Testis (tissue), 3 donors: ENCODE measurements around the gene OR8G5. TPM values are rescaled to one million over a fixed set of nuclear protein-coding genes. Genes with fewer than 3 reads are reported as not detected.

Experiments
- DNase-seq: peaks from one replicate; pipeline ENCODE4 v3.0.0-alpha.2; 2019
- H3K27ac ChIP-seq, 2 donors: fragments of 200-600 bp; sonication (generic); one replicate each; pipeline ENCODE4 v1.5.1; 2019
- H3K27me3 ChIP-seq: fragments of 200-600 bp; sonication (generic); one replicate; pipeline ENCODE4 v1.5.1; 2019
- H3K36me3 ChIP-seq: fragments of 200-600 bp; sonication (generic); one replicate; pipeline ENCODE4 v1.5.1; 2017; ENCODE audit warnings: low read depth; ENCODE audit errors: missing control alignments
- H3K4me1 ChIP-seq: fragments of 200-600 bp; sonication (generic); one replicate; pipeline ENCODE4 v1.5.1; 2019
- H3K4me3 ChIP-seq, 2 donors: fragments of 200-600 bp; sonication (generic); one replicate each; pipeline ENCODE4 v1.5.1; 2017 to 2019
- H3K9me3 ChIP-seq: fragments of 200-600 bp; sonication (generic); one replicate; pipeline ENCODE4 v1.5.1; 2017
- CTCF ChIP-seq, 3 experiments: fragments of 450-650 bp in 2 of 3; fragments of 200-600 bp in 1 of 3; sonication (generic) in 1 of 3; IDR thresholded peaks; one replicate each; pipeline ENCODE4 v1.5.1; 2016 to 2019; ENCODE audit warnings: antibody characterized with exemption in 3 of 3, mild to moderate bottlenecking in 2 of 3, moderate library complexity in 1 of 3
- POLR2A ChIP-seq: fragments of 450-650 bp; IDR thresholded peaks from one replicate; pipeline ENCODE4 v1.6.1; 2017; ENCODE audit warnings: antibody characterized with exemption, mild to moderate bottlenecking, moderate library complexity
- WGBS, 2 donors: methylation state at CpG; one replicate each; pipeline ENCODE4 v1.1.5; 2018; 5-methylcytosine and 5-hydroxymethylcytosine counted together
- intact Hi-C: fragments of 100-400 bp; cut with DNase I; formaldehyde crosslinking; loops from one replicate; pipeline ENCODE4 v1.15.1; 2023; ENCODE audit warnings: low total_unique reads
- polyA plus RNA-seq: library from polyadenylated mRNA; stranded (reverse); fragments of 350-450 nt; fragmentation: Illumina TruSeq; extraction: RNeasy Lipid Tissue Mini Kit (QIAGEN cat#74804); gene quantifications from one replicate; pipeline ENCODE4 v1.2.3, GENCODE V29; 2014; ENCODE audit warnings: low read depth, low replicate concordance; ENCODE audit not compliant: insufficient read depth
- total RNA-seq, 2 donors: library from RNA; depleted of rRNA; stranded (reverse); fragments of >200 nt; gene quantifications; one replicate each; pipeline ENCODE4 v1.2.3, GENCODE V29; 2016

OR8G5 gene
- total and polyA plus RNA-seq, 3 donors from 2014 or later, result 2.5 to 5.7 (median 4.5) TPM

GRCh38 chr11:124313131-124313530, 57.0 kb downstream of the OR8G5 start:
- Histone ChIP-seq H3K27me3 (no peaks in the 10 kb centered on the region), H3K9me3 (no peaks in the 10 kb centered on the region), H3K27ac (no peak overlapping the region), H3K4me3 (no peak overlapping the region), H3K4me1 (no peaks in the 10 kb centered on the region), H3K36me3 (no peaks in the 10 kb centered on the region)
- no peak for DNase-seq
- intact Hi-C loops, result no loop called here
- TF ChIP-seq POLR2A (no peak), CTCF (IDR thresholded peaks at IDR 0.05) (no peak)
- whole genome bisulfite sequencing, 2 donors, result 90 to 100% methylated on average over 4 of the region's 4 CpGs

DNA sequence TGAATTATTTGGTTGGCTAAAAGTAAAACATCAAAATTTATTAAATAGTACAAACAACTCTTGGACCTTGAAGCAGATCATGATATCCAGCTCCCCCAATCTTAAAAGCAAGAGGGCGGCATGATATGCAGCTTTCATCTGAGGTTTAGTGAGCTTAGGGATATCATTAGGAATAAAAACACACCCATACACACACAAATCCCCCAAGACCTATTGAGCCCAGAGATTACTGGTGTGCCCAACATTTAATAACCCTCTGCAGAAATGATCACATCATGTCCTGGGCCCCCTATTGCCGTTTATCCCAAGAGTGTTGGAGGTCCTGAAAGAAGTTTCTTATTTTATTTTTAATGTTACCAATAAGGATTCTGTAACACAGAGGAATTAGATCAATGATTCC, 57.7 kb downstream of the OR8G5 start, which contains the start of gene OR8D1:
Gene OR8D1 (minus strand): TSS at position 101 of the 400 bp plus-strand sequence. CDS start 3,183 bp downstream, outside the sequence.
- intact Hi-C loops, result no loop called here
- Histone ChIP-seq H3K27me3 (no peaks in the 10 kb centered on the region), H3K4me1 (no peaks in the 10 kb centered on the region), H3K4me3 (no peak within 1 kb of the TSS), H3K36me3 (no peaks in the 10 kb centered on the region), H3K27ac (no peak within 1 kb of the TSS), H3K9me3 (no peaks in the 10 kb centered on the region)
- no peak for TF ChIP-seq CTCF (IDR thresholded peaks at IDR 0.05)
- no peak for TF ChIP-seq POLR2A
- DNase-seq, result no peak
- WGBS, 2 donors, result 78 to 84% methylated on average over 2 of the region's 2 CpGs

DNA sequence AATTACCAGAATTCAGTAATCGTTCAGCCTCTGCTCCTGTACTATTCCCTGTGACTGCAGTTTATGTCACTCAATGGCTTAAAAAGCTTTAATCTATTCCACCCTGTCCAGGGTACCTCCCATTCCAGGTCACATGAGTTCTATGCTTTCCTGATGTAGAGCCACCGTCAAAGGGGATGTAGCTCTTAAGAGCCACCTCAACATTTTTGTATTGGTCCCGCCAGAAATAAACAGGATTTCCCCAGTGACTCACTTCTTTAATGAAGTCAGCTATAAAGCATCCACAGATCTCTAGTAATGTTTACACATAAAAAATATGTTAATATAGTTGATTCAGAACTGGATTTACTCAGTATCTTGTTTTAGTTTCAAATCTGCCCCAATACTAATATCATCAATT, 58.9 kb downstream of the OR8G5 start:
- Histone ChIP-seq H3K27me3 (no peaks in the 10 kb centered on the region), H3K4me3 (no peak overlapping the region), H3K9me3 (no peaks in the 10 kb centered on the region), H3K27ac (no peak overlapping the region), H3K4me1 (no peaks in the 10 kb centered on the region), H3K36me3 (no peaks in the 10 kb centered on the region)
- WGBS, 2 donors, result 71 to 83% methylated on average over 3 of the region's 3 CpGs
- no peak for DNase-seq
- intact Hi-C loops, result no loop called here
- no peak for TF ChIP-seq POLR2A
- TF ChIP-seq CTCF (IDR thresholded peaks at IDR 0.05), result no peak

Other genes with a start within 250 kb of the OR8G5 start
- gene OR10G4, start 243.4 kb upstream of the OR8G5 start, total RNA-seq, result 1 to 10 TPM; 4.1 to 4.6 TPM
- gene OR10G4, start 243.4 kb upstream of the OR8G5 start, polyA plus RNA-seq, result 0.15 TPM
- 1 to 10 TPM; 1.9 to 2.4 TPM for gene OR10G9, start 233.4 kb upstream of the OR8G5 start, total RNA-seq
- gene OR10G9, start 233.4 kb upstream of the OR8G5 start, polyA plus RNA-seq, result not detected
- 1 to 10 TPM; 1.7 to 5.8 TPM for gene OR10G8, start 229.6 kb upstream of the OR8G5 start, total RNA-seq
- not detected for gene OR10G8, start 229.6 kb upstream of the OR8G5 start, polyA plus RNA-seq
- gene OR10G7, start 215.1 kb upstream of the OR8G5 start, total RNA-seq, result not detected
- gene OR10G7, start 215.1 kb upstream of the OR8G5 start, polyA plus RNA-seq, result not detected
- 10 to 100 TPM; 26.6 to 31.3 TPM for gene VWA5A, start 140.9 kb upstream of the OR8G5 start, total RNA-seq
- 28.3 TPM for gene VWA5A, start 140.9 kb upstream of the OR8G5 start, polyA plus RNA-seq
- 1 to 10 TPM; 1.5 to 1.6 TPM for gene OR10D3, start 73.0 kb upstream of the OR8G5 start, total RNA-seq
- not detected for gene OR10D3, start 73.0 kb upstream of the OR8G5 start, polyA plus RNA-seq
- gene OR8G1, start 15.3 kb upstream of the OR8G5 start, total RNA-seq, result 1 to 10 TPM; 1.2 to 2.6 TPM
- gene OR8G1, start 15.3 kb upstream of the OR8G5 start, polyA plus RNA-seq, result 0.29 TPM
- gene OR8D1, start 57.6 kb downstream of the OR8G5 start, total RNA-seq, result not detected
- not detected for gene OR8D1, start 57.6 kb downstream of the OR8G5 start, polyA plus RNA-seq
- gene OR8D2, start 63.8 kb downstream of the OR8G5 start, total RNA-seq, result not detected
- gene OR8D2, start 63.8 kb downstream of the OR8G5 start, polyA plus RNA-seq, result not detected
- gene OR8B2, start 128.1 kb downstream of the OR8G5 start, total RNA-seq, result not detected
- gene OR8B2, start 128.1 kb downstream of the OR8G5 start, polyA plus RNA-seq, result 1.0 TPM
- gene OR8B3, start 142.6 kb downstream of the OR8G5 start, total RNA-seq, result not detected
- 0.53 TPM for gene OR8B3, start 142.6 kb downstream of the OR8G5 start, polyA plus RNA-seq
- gene OR8B4, start 168.5 kb downstream of the OR8G5 start, total RNA-seq, result not detected
- gene OR8B4, start 168.5 kb downstream of the OR8G5 start, polyA plus RNA-seq, result not detected
- not detected for gene OR8B8, start 189.3 kb downstream of the OR8G5 start, total RNA-seq
- not detected for gene OR8B8, start 189.3 kb downstream of the OR8G5 start, polyA plus RNA-seq